Hematopoietic multipotent progenitor cell treated with erythropoietin and hydrocortisone succinate and interleukin-3 and kit ligand, for 8 days (in vitro differentiated cells): ENCODE results near the gene CTSS.
A peak's percentile ranks its signal among the peaks of the same experiment; 100 is the strongest.
"Not testable (repeated sequence)": the region's sequence is repeated elsewhere in the genome, so short reads cannot be mapped to it uniquely, and the experiment has no call there.

Source experiments
- DNase-seq: peaks from one replicate; pipeline ENCODE4 v3.0.0-alpha.2; 2015

Gene CTSS

GRCh38 chr1:150765296-150765976 is at the start of gene CTSS:
CTSS (minus strand) TSS chr1:150765778; CDS start chr1:150764763, 1,015 bp downstream.
- DNase-seq: peak; percentile 52

GRCh38 chr1:150813028-150813707 is 47.6 kb upstream of the CTSS start:
- peak; percentile 57 for DNase-seq

- no peak for DNase-seq
Observed at GRCh38 chr1:150810958-150811659, 45.5 kb upstream of the CTSS start.

DNA sequence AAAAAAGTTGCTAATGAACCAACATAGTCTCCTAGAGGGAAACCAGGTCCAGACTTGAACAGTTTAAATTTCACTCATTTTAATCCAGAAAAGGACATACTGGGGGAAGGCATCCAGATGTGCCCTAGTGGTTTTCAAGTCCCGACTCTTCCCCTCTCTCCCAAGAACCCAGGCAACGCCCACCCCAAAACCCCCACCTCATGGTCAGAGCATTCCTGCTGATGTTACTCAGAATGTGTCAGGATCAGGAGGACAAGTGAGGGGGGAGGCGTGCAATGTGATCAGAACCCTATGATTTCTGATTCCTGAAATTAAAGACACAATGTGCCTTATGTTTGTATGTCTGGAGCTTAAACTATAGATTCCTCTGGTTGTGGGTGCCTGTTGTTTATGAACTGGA is 44.1 kb upstream of the CTSS start:
- DNase-seq: no peak

GRCh38 chr1:150808846-150809245 is 43.3 kb upstream of the CTSS start:
- no peak for DNase-seq

DNA sequence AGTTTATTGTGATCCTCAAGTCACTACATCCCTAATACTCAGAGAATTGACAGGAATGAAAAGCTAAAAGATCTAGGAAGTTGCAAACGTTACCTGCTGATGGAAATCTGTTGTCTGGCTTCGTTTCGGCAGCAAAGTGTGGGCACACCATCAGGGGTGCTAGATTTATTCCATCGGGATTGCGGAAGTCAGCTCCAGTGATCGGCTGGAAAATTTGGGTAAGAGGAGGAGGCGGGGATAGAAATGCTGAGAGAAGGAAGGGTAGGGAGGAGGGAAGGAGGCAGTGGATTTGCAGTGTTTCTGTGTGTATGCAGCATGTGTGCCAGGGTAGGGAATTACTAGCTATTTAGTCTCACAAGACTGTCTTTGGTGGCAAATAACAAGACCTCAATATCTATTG is 42.5 kb upstream of the CTSS start, which contains the start of gene CTSK:
Gene CTSK (minus strand): TSS at position 140 of the 400 bp plus-strand sequence. CDS start 1,455 bp downstream, outside the sequence.
- DNase-seq: no peak

GRCh38 chr1:150807249-150808023 is 41.9 kb upstream of the CTSS start:
- peak; percentile 3 for DNase-seq

GRCh38 chr1:150805899-150806298 is 40.3 kb upstream of the CTSS start:
- DNase-seq: no peak

DNA sequence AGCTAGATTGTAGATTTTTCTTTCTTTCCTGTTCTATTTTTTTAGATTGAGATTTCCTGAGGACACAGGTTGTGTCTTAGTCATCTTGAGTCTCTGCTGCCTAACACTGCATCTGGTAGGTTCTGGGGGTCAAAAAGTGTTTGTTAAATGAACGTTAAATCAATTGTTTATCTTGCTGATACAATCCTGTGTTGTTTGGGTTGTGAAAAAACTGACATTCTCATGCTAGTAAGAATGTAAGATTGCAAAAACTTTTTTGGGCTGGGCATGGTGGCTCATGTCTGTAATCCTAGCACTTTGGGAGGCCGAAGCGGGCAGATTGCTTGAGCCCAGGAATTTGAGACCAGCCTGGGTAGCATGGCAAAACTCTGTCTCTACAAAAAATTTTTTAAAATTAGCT is 39.1 kb upstream of the CTSS start:
- no peak for DNase-seq

- no peak for DNase-seq
Observed at GRCh38 chr1:150799089-150799488, 33.5 kb upstream of the CTSS start.

DNA sequence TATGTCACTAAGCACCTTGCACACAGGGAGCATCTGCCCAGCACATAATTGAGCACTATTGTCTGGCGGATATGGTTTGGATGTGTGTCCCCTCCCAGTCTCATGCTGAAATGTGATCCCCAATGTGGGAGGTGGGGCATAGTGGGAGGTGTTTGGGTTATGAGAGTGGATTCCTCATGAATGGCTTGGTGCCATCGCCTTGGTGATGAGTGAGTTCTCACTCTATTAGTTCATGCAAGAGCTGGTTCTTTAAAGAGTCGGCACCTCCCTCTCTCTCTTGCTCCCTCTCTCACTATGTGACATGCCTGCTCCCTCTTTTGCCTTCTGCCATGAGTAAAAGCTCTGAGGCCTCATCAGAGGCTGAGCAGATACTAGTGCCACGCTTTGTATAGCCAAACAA is 32.9 kb upstream of the CTSS start:
- no peak for DNase-seq

DNA sequence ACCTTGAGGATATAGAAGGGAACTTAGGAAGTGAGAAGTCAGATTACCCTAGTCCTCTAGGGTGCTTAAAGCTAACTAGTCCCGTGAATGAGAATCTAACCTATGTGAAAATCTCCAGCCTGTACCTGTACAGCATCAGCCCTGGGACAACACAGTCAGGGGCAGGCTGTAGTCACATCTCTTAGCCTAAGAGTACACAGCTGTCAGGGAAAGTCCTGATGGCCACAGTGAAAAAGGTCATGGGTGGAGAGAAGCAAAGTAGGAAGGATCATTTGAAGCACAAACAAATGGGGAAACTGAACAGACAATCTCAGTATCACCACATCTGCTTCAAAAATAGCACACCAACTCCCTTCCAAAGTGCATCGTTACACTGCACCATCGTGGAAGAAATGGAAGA is 30.8 kb upstream of the CTSS start:
- no peak for DNase-seq

GRCh38 chr1:150793778-150794177 is 28.2 kb upstream of the CTSS start:
- not testable (repeated sequence) for DNase-seq

DNA sequence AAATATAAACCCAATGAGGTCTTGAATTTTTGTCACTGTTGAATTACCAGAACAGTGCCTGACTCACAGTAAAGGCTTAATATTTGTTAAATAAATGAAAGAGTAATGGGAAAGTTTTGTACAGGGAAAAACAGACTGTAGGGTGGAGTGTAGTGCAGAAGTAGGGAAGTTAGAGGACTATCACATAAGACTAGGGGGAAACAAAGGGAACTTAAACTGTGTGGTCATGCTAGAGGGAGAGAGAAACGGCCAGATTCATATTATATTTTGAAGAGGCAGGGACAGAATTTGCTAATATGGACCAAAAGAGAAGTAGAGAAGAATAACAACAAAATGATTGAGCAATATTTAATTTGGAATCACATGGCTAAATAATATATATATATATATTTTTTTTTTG is 27.6 kb upstream of the CTSS start:
- no peak for DNase-seq

GRCh38 chr1:150791585-150791984 is 26.0 kb upstream of the CTSS start:
- no peak for DNase-seq

DNA sequence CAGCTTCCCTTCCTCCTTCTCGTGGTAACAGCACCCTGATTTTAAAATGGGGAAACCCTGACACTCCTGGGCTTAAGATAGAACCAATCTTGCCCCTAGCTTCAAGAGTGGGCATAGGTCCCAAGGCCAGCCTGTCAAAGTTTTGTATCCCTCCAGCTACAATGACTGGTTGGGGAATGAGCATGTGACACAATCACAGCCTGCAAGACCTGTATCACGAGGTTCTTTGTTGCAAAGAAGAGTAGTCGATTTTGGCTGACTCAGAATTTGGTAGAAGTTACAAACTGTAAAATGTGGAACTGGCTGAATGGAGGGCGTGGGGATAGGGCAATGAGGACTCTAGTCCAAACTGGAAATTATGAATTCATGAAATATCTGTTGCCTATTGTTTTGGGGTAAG is 23.8 kb upstream of the CTSS start:
- no peak for DNase-seq

GRCh38 chr1:150788946-150789345 is 23.4 kb upstream of the CTSS start:
- DNase-seq: no peak

GRCh38 chr1:150787455-150787854 is 21.9 kb upstream of the CTSS start:
- DNase-seq: no peak

DNA sequence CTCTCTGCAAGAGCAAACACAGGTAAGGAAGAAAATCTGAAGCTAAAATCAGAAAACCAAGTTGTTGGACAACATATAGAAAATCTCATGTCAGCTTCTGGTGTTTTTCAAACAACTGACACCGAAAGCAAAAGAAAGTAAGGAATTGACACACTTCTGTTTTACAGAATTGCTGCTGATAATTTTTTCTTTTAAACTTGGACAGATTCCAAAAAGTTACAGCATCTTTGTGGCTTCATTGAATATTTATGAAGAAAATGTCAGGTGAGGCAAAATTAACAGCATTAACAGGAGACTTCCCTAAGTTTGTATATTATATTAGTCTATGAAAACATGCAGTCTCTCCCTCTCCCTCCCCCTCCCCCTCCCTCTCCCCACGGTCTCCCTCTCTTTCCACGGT is 14.9 kb upstream of the CTSS start:
- no peak for DNase-seq

- DNase-seq: no peak
Observed at GRCh38 chr1:150778409-150778808, 12.8 kb upstream of the CTSS start.

GRCh38 chr1:150777544-150777943 is 12.0 kb upstream of the CTSS start:
- no peak for DNase-seq

GRCh38 chr1:150775931-150776505 is 10.4 kb upstream of the CTSS start:
- not testable (repeated sequence) for DNase-seq

- no peak for DNase-seq
Observed at GRCh38 chr1:150775276-150775675, 9.7 kb upstream of the CTSS start.
